ENCODE measurements around the gene CARD18.

The CARD18 gene, protein sequence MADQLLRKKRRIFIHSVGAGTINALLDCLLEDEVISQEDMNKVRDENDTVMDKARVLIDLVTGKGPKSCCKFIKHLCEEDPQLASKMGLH

DNA sequence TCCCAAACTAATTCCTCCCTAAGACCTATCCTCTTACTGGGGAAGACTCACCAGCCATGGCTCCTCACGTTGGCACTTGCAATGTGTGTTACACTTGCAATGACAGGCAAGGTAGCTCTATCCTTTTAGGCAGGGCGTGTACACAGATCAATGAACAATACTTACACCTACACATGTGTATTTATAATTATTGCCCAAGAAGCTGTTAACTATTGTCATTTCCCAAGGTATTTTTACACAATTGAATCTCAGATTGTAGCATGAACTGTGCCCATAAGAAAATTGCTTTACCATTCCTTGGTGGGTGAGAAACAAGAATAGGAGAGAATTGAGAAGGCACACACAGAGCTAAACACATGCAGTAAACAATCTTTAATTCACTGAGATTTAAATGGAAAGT, at the start of gene CARD18:
Gene CARD18 (minus strand): TSS at position 101 of the 400 bp plus-strand sequence. CDS start 43 bp downstream, at position 58.
- no peak for DNase-seq

DNA sequence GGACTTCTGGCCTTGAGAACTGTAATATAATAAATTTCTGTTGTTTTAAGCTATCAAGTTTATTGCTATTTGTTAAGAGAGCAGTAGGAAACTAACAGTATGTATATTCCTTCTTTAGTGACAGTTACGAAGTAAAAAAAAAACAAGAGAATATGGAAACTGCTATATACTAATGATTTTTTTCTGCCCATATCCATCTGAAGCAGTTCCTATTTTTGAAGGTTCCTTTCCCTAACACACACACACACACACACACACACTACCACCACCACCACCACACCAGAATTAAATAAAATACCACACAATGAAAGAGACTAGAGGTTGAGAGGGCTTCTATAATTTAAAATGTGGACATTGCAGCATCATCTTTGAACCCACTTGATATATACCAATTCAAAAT, 44.4 kb upstream of the CARD18 start:
- no peak for DNase-seq

DNA sequence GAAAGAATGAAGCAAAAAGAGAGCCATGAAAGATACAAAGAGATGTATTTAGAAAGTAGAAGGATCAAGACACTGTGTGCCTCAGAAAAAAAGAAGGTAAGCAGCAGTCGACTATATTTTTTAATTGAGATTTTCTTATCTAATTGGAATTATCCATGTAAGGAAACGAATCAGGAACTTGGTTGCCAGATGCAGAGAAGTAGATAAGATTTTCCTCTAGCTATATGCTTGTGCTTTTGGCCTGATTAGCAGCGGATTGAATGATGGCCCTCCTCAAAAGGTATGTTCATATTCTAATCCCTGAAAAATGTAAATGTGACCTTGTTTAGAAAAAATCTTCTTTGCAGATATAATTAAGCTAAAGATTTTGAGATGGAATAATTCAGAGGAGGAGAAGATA, 43.9 kb upstream of the CARD18 start:
- DNase-seq, result no peak

DNA sequence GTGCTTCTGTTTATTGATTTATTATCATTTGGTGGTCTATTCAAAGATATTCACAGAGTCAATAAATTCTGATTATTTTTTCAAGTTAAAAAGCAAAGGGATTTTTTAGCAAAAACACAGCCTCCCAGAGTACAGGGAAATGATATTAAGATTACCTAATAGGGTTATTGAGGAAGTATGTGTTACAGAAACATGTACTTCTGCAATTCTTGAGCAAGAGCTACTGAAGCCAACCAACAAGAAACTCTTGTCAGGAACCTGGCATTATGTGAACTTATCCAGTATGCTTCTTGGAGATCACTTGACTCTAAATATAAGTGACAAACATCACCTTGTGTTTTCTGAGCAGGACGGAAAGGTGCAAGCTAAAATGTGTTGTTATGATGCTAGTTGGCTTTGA, 42.0 kb upstream of the CARD18 start:
- DNase-seq, result no peak

DNA sequence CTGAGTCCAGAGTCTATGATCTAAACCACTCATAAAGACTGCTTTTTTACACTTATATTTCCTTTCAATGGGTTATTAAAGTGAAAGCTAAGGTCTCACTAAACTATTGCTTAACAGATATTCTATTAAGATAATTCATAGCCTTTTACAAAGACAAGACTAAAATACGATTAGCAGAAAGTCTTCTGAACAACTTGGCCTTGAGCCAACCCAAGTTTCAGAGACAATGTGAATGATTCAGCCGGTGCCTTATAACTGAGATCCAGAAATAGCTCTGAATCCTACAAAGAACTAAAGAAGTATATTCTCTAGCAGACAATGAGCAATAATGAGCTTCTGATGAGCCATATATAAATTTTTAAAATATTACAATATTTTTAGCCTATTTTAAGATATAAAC, 41.5 kb upstream of the CARD18 start:
- no peak for DNase-seq

DNA sequence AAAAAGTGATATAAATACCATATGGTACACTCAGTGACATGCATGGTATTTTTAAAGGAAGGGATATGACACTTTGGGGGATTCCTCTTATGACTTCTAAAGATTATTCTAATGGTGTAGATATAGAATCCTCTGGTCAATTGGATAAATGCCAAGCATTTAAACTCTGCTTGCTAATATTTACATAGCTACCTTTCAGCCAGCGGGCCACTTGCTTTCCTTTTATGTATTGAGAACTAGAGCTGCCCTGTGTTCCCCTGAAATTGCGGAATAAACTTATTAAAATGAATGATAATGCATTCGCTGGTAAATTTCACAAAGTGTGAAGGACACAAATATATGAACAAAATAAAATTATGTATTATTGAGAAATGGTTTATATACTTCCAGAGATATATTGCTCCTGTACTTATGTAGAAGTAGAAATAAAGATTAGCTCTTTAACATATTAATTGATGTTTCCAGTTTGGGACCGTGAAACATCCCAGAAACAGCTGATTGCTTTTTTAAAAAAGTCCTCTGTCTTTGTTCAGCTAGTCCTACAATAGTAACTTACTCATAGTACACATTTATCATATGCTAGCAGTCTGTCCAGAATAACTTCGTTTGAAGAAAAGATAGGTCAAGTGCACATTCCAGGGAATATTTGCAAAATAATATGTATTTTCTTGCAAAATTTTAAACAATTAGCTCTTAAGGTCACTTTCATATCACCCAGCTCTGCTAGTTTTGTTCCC, 40.1 kb upstream of the CARD18 start:
- no peak for DNase-seq

DNA sequence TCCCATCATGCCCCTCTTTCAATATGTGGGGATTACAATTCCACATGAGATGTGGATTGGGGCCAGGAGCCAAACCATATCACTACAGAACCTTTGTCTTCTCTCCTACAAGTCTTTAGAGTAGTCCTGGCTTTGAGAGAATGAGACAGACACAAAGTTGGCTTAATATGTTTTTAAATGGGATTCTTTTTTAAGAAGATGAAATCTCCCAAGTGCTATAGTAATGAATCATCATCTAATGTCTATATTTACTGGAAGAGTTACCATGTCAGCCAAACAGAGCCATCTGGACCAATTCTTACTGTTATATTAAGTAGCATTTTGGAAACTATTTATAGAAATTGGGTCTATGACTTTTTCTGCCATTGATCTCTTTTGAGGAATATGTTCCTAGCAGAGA, 38.1 kb upstream of the CARD18 start:
- DNase-seq, result no peak

DNA sequence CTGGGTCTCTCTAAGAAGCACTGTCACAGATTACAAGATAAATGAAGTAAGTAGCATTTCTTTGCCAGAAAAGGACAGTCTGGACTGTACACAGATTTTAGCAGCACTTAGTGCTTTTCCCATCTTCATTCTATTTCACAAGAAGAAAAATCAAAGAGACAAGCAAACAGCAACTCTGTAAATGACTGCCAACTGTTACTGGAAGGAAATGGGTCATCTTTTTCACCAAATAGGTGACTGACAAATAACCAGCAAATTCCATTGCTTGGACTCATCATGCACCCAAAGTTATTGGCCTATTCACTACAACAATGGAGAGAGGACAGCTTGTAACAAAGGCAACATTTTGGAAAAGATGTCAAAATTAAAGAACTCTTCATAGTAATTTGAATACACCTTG, 28.9 kb upstream of the CARD18 start:
- no peak for DNase-seq

DNA sequence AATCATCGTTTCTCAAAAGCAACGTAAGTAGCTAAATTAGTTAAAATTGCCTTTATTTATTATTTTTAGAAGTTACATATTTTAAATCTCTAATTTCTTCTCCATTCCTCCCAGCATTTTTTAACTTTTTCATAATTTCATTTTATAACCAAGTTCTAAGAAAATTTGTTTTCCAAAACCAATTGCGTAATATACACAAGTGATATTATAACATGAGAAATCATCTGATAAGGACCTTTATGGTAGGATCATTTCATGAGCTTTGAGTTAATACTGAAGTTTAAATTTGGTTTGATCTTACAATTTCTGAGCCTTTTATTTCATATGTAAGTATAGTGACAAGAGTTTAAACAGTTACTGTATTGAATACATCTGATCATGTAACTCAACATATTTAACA, 27.7 kb upstream of the CARD18 start:
- no peak for DNase-seq

DNA sequence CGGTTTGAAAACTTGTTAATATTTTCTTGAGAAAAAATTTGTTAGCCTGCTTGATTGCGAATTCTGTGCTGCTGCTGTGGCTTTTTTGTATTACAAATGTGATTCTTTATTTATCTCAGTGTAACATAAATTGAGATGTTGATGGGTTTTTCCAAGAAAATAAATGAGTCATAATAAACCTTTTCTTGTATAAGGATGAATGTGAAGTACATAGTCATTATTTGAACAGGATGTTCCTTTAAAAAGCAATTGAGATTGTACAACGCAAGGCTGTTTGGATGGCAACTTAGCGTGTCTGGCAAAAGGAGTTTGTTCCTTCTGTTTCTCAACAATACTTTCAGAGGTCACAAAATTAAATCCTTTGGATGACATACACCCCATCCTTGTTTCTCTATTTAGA, 24.6 kb upstream of the CARD18 start:
- no peak for DNase-seq

DNA sequence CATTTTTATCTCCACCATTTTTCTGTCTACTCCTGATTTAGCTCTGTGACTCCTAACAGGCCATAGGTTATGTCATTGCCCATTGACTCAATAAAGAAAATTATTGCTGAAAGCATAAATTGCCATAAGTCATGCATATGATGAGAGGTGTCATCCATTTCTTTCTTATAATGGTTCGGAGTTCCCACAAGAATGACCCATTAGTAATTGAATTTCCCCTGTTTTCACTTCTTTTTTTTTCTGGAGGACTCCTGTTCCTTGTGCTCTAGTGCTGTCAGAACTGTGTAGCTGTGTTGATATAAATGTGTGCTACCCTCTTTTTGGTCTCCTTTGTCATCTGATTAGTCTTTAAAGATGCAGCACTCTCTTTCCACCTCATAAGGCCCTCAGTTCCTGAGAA, 22.9 kb upstream of the CARD18 start:
- DNase-seq, result no peak

DNA sequence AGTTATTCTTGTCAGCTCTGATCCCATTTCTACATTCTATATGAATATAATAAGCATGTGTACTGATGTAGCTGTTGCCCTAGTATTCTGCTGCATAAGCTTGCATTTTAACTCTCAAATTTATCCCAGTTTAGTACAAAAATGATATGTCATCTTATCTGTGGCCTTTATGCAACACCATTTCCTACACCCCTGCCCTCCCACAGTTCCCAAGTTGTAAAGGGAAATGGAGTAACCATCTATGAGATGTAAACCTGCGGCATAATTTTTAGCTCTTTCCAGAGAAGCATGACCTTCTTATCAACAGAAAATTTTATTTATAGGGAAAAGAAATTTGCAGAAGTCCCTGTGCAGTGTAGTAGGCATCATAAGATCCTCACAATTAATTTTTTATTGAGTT, 18.9 kb upstream of the CARD18 start:
- DNase-seq, result no peak

DNA sequence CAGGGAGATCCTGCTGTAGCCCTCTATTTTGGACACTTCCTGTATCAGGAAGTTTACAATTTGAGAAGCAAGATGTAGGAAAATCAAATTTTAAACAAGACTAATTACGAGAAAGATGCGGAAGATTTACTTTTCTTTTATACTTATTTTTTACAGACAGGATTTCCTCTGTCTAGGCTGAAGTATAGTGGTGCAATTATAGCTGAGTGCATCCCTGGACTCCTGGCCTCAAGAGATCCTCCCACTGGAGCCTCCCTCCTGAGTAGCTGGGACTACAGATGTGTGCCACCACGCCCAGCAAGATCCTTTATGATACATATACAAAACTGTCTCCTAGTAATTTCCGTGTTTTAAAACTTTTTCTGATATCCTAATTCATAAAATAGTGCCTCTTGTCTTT, 17.2 kb upstream of the CARD18 start:
- DNase-seq, result no peak

DNA sequence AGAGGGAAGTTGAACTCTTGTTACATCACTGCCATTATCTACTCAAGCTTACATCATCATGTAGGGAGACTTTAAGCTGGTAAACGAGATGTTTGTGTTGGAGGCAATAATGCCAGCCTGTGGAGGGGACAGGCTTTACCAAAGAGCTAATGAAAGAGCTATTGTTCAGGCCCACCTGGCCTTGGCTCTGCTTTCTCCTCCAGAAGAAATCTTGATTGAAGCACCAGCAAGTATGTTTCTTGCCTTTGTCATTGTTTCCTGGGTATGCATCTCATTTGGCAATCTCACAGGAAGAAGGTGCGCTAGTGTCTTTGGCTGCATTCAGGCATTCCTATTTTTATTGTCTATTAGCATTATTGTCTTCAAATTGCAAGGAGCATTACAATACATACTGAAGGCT, 16.7 kb upstream of the CARD18 start:
- DNase-seq, result no peak

DNA sequence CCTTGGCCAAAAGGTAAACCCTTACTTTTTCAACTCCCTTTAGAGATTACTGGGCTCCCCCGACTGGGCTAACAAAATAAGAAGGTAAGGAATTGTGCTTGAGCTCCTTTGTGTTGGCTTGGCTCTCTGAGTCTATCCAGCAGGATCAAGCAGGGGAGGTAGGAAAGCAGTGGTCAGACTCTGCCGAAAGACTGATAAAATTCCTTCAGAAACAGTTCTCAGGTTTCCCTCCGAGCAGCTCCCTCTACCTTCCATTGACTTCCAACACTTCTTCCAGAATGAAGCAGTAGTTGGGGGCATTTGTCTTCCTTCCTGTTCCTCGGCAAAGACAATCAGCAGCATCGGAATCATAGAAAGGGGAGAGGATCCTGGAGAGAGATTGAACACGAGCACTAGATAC, 16.1 kb upstream of the CARD18 start:
- no peak for DNase-seq

DNA sequence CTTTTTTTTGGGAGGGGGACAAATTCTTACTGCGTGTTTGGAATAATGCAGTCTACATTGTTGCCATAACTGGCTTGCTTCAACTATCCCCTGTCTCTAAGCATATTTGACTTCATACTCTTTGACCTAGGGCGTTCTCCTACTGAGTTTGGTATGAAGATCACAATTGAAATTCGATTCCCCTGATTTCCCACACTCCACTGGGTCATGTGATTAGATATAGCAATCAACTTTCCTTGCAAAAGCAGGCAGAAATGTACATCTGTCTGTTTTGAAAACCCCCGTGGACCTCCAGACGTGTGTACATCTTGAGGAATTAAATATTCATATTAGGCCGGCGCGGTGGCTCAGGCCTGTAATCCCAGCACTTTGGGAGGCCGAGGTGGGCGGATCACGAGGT, 13.8 kb upstream of the CARD18 start:
- DNase-seq, result no peak

DNA sequence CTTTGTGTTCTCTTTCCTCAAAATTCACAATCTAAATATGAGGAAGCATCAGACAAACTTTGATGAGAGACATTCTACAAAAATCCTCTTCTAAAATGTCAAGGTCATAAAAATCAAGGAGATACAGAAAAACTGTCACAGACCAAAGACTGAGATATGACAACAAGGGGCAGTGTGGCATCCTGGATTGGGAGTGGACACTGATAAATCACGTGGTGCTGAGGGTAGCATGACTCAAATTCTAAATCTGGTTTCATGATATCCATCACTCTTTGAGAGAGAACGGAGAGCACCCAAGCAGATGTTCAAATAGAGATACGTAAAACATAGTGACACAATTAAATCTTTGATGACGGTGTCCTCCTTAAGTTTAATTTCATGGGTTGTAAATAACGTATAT, 13.0 kb upstream of the CARD18 start:
- no peak for DNase-seq

DNA sequence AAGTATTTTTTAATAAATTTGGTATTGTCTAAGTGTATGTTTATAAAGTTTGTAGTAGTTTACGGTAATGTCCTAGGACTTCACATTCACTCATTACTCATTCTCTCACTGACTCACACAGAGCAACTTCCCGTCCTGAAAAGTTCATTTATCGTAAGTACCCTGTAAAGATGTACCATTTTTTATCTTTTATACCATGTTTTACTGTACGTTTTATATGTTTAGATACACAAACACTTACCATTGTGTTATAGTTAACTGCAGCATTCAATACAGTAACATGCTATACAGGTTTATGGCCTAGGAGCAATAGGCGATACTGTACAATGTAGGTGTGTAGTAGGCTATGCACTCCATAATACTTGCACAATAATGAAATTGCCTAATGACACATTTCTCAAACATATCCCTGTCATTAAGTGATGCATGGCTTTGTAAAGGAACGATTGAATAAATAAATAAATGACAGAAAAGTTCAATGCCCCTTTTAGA, 12.5 kb upstream of the CARD18 start:
- DNase-seq, result no peak

DNA sequence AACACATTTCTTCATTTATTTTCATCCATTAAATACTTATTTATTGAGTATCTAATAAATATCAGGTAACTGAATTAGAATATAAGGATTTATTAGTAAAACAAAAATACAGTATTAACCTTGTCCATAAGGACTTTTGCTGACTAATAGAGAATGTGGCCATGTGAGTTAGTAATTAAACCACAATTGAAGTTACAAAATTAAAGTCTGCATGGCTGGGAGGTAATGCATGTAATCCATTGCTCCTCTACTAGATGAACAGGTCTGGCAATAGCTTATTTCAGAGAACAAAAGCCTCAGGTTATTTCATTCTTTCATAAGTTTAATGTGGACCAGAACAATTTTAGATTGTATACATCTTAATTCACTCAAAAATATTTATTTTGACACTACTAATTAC, 9.9 kb upstream of the CARD18 start:
- DNase-seq, result no peak

DNA sequence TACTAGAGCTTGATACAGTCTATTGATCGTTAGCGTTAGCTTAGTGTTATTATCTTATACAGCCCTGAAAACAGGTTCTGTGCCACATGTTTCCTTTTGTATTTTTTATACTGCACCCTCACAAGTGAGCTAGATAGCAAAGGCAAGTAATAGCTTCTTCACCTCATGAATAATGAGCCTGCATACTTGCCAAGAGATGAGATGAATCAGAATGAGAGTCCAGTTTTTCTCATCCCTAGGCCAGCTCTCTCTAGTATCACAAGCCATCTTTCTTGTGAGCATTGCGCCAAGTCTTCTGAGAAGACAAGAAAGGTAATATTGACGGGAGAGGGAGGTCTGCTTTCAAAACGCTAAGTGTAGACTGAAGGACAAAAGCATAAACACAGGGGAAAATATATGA, 8.7 kb upstream of the CARD18 start:
- no peak for DNase-seq

DNA sequence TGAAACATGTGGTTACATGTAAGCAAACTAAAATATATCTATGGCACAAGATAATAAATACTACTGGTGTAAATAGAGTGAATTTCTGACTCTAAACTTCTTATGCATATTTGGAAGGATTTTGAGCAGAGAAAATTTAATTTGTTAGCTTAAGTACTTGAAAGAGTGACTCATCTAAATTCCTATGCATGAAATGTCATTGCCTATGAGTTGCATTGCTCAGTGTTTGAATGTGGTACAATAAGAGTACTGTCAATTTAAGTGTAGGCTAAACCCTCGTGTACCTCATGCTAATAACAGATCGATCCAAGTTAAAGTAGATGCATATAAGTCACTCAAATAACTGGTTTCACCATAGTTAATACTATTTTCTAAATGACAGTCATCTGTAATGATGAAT, 5.3 kb upstream of the CARD18 start:
- no peak for DNase-seq

DNA sequence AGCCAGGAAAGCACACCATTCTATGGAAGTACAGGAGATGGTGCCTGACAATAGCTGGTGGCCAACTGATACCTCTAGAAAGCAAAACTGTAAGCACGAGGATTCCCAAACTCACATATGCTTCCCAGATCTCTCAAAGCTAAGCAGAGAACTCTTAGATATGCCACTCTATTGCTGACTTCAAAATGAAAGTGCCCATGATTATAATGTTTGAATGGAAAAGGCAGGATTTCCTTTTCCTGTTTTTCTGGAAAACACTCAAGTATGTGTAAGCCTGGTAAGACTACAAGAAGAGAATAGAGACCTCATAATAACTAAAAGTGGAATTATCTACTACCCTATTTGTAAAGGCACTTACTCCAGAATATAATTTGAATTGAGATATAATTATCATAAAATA, 2.6 kb upstream of the CARD18 start:
- no peak for DNase-seq

DNA sequence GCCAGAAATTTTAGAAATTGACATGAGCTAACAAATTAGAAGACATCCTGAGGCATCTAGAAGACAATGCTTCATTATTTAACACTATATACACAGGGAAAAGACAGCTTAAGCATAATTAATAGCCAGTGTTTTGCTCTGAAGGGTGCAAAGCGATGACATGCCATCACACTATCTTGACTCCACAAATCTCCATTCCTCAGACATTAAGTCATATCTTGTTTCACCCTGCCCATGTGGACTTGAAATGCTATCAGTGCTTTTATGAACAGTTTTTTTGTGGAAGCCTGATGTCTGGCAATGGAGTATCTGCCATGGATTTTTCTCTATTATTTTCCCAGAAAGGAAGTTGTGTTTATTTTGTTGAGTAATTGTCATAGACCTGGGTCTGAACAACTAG, 2.3 kb downstream of the CARD18 start:
- no peak for DNase-seq

DNA sequence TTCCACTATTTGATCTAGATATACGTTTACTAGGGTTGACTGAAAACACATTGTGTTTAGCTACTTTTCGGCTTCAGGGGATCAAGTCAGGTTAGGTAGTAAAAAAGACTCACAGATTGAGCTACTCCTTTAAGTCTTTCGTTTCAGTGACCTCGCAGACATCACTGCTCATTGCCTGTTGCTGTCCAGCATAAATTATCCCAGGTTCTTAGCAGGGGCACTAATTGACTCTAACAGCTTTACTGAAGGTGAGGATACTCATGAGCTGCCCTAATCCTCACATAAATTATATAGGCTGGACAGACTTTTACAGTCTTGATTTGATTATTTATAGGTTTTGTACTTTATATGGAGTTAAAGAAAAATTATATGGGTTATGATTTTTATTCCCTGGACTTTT, 3.7 kb downstream of the CARD18 start:
- no peak for DNase-seq

Data from activated T-cell treated with anti-CD3 and anti-CD28 coated beads for 4 hours (primary cell).